Endothelial cell of umbilical vein (primary cell): ENCODE data around the gene P2RX3.

ENCODE experiments used
- EZH2 ChIP-seq: IDR thresholded peaks from 2 replicates; pipeline ENCODE4 v1.6.1; 2012; ENCODE audit warnings: borderline replicate concordance, low read depth, mild to moderate bottlenecking, moderate library complexity, low read length, inconsistent platforms; ENCODE audit not compliant: severe bottlenecking
- GATA2 ChIP-seq: IDR thresholded peaks from 2 replicates; pipeline ENCODE4 v1.7.0; 2011; ENCODE audit warnings: low read depth, mild to moderate bottlenecking, moderate library complexity, mixed read lengths, low read length; ENCODE audit not compliant: insufficient read length, insufficient read depth
- MYC ChIP-seq: IDR thresholded peaks from one replicate; pipeline ENCODE4 v1.6.1; 2011; ENCODE audit warnings: mild to moderate bottlenecking, low read depth, low read length
- POLR2A ChIP-seq: IDR thresholded peaks from 2 replicates; pipeline ENCODE4 v1.6.1; 2012; ENCODE audit warnings: low read depth, mild to moderate bottlenecking, control low read depth, low read length
- POLR2AphosphoS5 ChIP-seq: IDR thresholded peaks from 2 replicates; pipeline ENCODE4 v1.6.1; 2012; ENCODE audit warnings: low read depth, mild to moderate bottlenecking, control low read depth, low read length, moderate library complexity; ENCODE audit not compliant: insufficient read depth
- TF ChIP-seq, protein P1 (sequence below), 2 donors: IDR thresholded peaks; 1 replicate in 1 of 2; 2 replicates in 1 of 2; pipeline ENCODE4 v1.5.1; 2011; ENCODE audit warnings: low read length in 2 of 2, mild to moderate bottlenecking in 2 of 2, moderate library complexity in 2 of 2, control low read depth in 1 of 2, inconsistent platforms in 1 of 2, low read depth in 1 of 2; ENCODE audit not compliant: insufficient read depth in 1 of 2; ENCODE audit errors: extremely low read depth in 1 of 2
- TF ChIP-seq, protein P2 (sequence below): IDR thresholded peaks from 2 replicates; pipeline ENCODE4 v1.6.1; 2011; ENCODE audit not compliant: insufficient read depth, insufficient read length

DNA sequence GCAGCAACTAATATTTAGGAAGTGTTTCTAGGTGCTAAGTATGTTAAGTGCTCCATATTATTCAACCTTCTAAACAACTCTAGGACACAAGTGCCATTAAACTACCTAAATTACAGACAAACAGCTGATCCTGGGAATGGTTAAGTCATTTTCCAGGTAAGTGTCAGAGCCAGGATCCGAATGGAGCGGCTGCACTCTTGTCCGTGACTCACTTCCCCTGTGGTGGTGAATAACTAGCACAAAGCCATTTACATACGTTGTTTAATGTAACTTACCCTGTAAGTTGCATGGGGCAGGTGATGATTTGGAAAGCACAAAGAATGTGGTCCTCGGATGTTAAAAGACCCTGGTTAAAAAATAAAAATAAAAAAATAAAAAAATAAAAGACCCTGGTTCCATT is 61.1 kb downstream of the P2RX3 start:
- TF ChIP-seq, protein P1, sequence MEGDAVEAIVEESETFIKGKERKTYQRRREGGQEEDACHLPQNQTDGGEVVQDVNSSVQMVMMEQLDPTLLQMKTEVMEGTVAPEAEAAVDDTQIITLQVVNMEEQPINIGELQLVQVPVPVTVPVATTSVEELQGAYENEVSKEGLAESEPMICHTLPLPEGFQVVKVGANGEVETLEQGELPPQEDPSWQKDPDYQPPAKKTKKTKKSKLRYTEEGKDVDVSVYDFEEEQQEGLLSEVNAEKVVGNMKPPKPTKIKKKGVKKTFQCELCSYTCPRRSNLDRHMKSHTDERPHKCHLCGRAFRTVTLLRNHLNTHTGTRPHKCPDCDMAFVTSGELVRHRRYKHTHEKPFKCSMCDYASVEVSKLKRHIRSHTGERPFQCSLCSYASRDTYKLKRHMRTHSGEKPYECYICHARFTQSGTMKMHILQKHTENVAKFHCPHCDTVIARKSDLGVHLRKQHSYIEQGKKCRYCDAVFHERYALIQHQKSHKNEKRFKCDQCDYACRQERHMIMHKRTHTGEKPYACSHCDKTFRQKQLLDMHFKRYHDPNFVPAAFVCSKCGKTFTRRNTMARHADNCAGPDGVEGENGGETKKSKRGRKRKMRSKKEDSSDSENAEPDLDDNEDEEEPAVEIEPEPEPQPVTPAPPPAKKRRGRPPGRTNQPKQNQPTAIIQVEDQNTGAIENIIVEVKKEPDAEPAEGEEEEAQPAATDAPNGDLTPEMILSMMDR (IDR thresholded peaks at IDR 0.05; ENCODE audit: extremely low read depth in 1 of 2, insufficient read depth in 1 of 2, low read depth in 1 of 2, low read length in 2 of 2), result no peak
- no peak for TF ChIP-seq POLR2AphosphoS5
- no peak for TF ChIP-seq EZH2
- TF ChIP-seq, protein P2, sequence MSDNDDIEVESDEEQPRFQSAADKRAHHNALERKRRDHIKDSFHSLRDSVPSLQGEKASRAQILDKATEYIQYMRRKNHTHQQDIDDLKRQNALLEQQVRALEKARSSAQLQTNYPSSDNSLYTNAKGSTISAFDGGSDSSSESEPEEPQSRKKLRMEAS, result no peak
- TF ChIP-seq POLR2A, result no peak
- no peak for TF ChIP-seq MYC
- TF ChIP-seq GATA2, result no peak
